Measurements from ENCODE around the gene LYPD6B.

LYPD6B gene

DNA sequence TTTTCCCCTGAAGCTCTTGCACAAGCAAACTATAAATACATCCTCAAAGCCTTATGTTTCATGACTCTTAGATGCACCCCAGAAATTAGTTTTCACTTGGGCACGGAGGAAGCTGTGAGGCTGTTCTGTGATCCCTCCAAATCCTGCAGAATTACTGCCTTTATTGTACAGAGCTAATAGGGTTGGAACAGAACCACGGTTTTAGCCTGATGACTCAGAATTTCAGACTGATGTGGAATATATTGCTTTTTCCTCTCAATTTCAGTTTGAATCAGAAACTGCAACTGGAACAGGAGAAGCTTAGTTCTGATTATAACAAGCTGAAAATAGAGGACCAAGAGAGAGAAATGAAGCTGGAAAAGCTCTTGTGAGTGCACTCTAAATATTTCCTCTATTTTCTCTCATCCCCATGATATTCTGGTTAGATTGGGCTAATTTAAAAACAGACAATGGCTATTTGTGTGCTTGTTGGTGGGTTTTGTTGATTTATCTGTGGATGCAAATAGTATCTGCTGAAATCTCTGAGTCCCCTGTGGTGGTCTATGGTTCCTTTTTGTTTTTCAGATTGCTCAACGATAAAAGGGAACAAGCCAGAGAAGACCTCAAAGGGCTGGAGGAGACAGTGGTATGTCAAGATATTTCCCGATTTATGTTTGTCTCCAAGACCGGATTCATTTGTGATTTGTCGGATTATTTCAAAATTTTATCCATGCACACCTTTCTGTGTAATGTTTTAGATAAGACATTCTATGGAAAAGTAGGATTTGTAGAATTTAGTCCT lies 38.2 kb upstream of the LYPD6B start:
- no peak overlapping the region for H3K9ac ChIP-seq (ENCODE audit: low read length)
- no peak overlapping the region for H3K23ac ChIP-seq (ENCODE audit: low read length)
- peaks cover 16% of the 10 kb centered on the region for H3K4me1 ChIP-seq (ENCODE audit: control insufficient read depth, low read depth, low read length)
- H3K36me3 ChIP-seq (ENCODE audit: control insufficient read depth, insufficient read depth, low read length) = peaks cover 5% of the 10 kb centered on the region
- H2BK5ac ChIP-seq (ENCODE audit: low read length) = peak overlapping the region; percentile 43
- no peak overlapping the region for H3K4me2 ChIP-seq (ENCODE audit: low read length)
- no peak overlapping the region for H3K4me3 ChIP-seq (ENCODE audit: low read length)
- H2BK15ac ChIP-seq (replicated peaks; ENCODE audit: low read depth) = no peak overlapping the region
- H3K79me2 ChIP-seq (ENCODE audit: control insufficient read depth, insufficient read depth, low read length) = no peaks in the 10 kb centered on the region
- H4K8ac ChIP-seq (ENCODE audit: low read depth, low read length) = no peak overlapping the region
- H3K4ac ChIP-seq (ENCODE audit: low read depth, low read length) = peak overlapping the region; percentile 62
- H3K27ac ChIP-seq (ENCODE audit: low read depth, low read length) = no peak overlapping the region
- no peaks in the 10 kb centered on the region for H3K79me1 ChIP-seq (ENCODE audit: low read length)
- H3K56ac ChIP-seq (ENCODE audit: low read length) = peak overlapping the region; percentile 28
- no peak overlapping the region for H2BK120ac ChIP-seq (ENCODE audit: low read depth, low read length)
- no peaks in the 10 kb centered on the region for H3K27me3 ChIP-seq (ENCODE audit: insufficient read depth, low read length, poor library complexity)
- peak; percentile 46 for DNase-seq
- WGBS (ENCODE audit: extremely low coverage, insufficient coverage, low lambda C conversion rate) = no CpG with 5 or more reads among the region's 6 CpGs
- no peak overlapping the region for H3K18ac ChIP-seq (ENCODE audit: low read length)
- H4K5ac ChIP-seq (ENCODE audit: low read length) = no peak overlapping the region
- H2AK5ac ChIP-seq (ENCODE audit: low read length) = no peak overlapping the region

DNA sequence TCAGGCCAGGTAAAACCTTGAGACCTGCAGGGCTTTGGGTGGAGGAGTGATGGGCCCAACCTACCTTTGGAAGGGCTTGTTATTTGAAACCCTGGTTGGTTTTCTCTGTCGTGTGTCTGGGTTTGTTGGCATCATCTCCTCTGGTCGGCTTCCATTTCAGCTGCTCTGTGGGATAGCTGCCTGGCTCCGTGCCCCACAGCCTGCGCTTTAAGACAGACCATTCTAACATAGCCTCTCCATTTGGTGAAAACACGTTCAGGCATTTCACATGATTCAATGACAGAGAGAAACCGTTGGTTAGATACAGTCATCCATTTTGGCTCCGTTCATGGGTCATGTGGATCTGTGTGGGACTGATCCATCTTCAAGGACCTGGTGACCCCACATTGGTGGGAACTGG lies 37.0 kb upstream of the LYPD6B start:
- no peak for DNase-seq
- H3K79me1 ChIP-seq (ENCODE audit: low read length) = no peaks in the 10 kb centered on the region
- H3K27me3 ChIP-seq (ENCODE audit: insufficient read depth, low read length, poor library complexity) = no peaks in the 10 kb centered on the region
- no peak overlapping the region for H2BK15ac ChIP-seq (replicated peaks; ENCODE audit: low read depth)
- no peak overlapping the region for H2BK120ac ChIP-seq (ENCODE audit: low read depth, low read length)
- no peaks in the 10 kb centered on the region for H3K79me2 ChIP-seq (ENCODE audit: control insufficient read depth, insufficient read depth, low read length)
- no peak overlapping the region for H3K27ac ChIP-seq (ENCODE audit: low read depth, low read length)
- H4K5ac ChIP-seq (ENCODE audit: low read length) = no peak overlapping the region
- H3K4ac ChIP-seq (ENCODE audit: low read depth, low read length) = no peak overlapping the region
- no peak overlapping the region for H2AK5ac ChIP-seq (ENCODE audit: low read length)
- no peak overlapping the region for H3K4me2 ChIP-seq (ENCODE audit: low read length)
- H3K23ac ChIP-seq (ENCODE audit: low read length) = no peak overlapping the region
- no peak overlapping the region for H3K18ac ChIP-seq (ENCODE audit: low read length)
- no peak overlapping the region for H4K8ac ChIP-seq (ENCODE audit: low read depth, low read length)
- no peak overlapping the region for H3K9ac ChIP-seq (ENCODE audit: low read length)
- H3K4me1 ChIP-seq (ENCODE audit: control insufficient read depth, low read depth, low read length) = peaks cover 16% of the 10 kb centered on the region
- no peak overlapping the region for H3K4me3 ChIP-seq (ENCODE audit: low read length)
- no CpG with 5 or more reads among the region's 7 CpGs for WGBS (ENCODE audit: extremely low coverage, insufficient coverage, low lambda C conversion rate)
- peak overlapping the region; percentile 22 for H3K56ac ChIP-seq (ENCODE audit: low read length)
- H3K36me3 ChIP-seq (ENCODE audit: control insufficient read depth, insufficient read depth, low read length) = peaks cover 5% of the 10 kb centered on the region
- H2BK5ac ChIP-seq (ENCODE audit: low read length) = peak overlapping the region; percentile 44

DNA sequence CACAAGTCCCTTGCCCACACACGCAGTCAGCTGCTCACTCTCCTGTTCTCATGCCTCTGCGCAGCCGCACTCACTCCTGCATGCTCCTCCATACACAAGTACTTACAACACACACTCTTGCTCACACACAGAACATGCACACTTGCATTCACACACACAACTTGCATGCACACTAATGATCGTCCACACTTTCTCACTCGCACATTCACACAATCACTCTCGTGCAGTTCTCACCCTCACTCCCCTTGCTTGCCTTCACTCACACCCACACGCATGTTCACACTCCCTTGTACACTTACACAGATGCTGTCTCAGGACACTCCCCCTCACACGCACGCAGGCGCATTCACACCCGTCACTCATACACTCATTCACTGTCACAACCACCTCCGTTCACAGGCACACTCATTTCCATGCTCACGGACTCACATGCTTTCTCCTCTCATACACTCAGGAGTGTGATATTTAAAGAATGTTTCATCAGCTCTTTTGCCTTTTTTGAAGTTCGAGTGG lies 36.1 kb upstream of the LYPD6B start:
- H3K18ac ChIP-seq (ENCODE audit: low read length) = no peak overlapping the region
- H3K4me3 ChIP-seq (ENCODE audit: low read length) = no peak overlapping the region
- no peaks in the 10 kb centered on the region for H3K79me2 ChIP-seq (ENCODE audit: control insufficient read depth, insufficient read depth, low read length)
- no peak overlapping the region for H3K27ac ChIP-seq (ENCODE audit: low read depth, low read length)
- no peak overlapping the region for H2BK15ac ChIP-seq (replicated peaks; ENCODE audit: low read depth)
- no peak overlapping the region for H4K8ac ChIP-seq (ENCODE audit: low read depth, low read length)
- H2AK5ac ChIP-seq (ENCODE audit: low read length) = no peak overlapping the region
- H2BK5ac ChIP-seq (ENCODE audit: low read length) = no peak overlapping the region
- WGBS (ENCODE audit: extremely low coverage, insufficient coverage, low lambda C conversion rate) = 100% methylated on average over 3 of the region's 14 CpGs
- no peak overlapping the region for H4K5ac ChIP-seq (ENCODE audit: low read length)
- H2BK120ac ChIP-seq (ENCODE audit: low read depth, low read length) = no peak overlapping the region
- no peak overlapping the region for H3K23ac ChIP-seq (ENCODE audit: low read length)
- no peaks in the 10 kb centered on the region for H3K79me1 ChIP-seq (ENCODE audit: low read length)
- no peak overlapping the region for H3K56ac ChIP-seq (ENCODE audit: low read length)
- peaks cover 16% of the 10 kb centered on the region for H3K4me1 ChIP-seq (ENCODE audit: control insufficient read depth, low read depth, low read length)
- H3K4ac ChIP-seq (ENCODE audit: low read depth, low read length) = no peak overlapping the region
- H3K36me3 ChIP-seq (ENCODE audit: control insufficient read depth, insufficient read depth, low read length) = peaks cover 5% of the 10 kb centered on the region
- DNase-seq = no peak
- H3K4me2 ChIP-seq (ENCODE audit: low read length) = no peak overlapping the region
- H3K27me3 ChIP-seq (ENCODE audit: insufficient read depth, low read length, poor library complexity) = no peaks in the 10 kb centered on the region
- no peak overlapping the region for H3K9ac ChIP-seq (ENCODE audit: low read length)

DNA sequence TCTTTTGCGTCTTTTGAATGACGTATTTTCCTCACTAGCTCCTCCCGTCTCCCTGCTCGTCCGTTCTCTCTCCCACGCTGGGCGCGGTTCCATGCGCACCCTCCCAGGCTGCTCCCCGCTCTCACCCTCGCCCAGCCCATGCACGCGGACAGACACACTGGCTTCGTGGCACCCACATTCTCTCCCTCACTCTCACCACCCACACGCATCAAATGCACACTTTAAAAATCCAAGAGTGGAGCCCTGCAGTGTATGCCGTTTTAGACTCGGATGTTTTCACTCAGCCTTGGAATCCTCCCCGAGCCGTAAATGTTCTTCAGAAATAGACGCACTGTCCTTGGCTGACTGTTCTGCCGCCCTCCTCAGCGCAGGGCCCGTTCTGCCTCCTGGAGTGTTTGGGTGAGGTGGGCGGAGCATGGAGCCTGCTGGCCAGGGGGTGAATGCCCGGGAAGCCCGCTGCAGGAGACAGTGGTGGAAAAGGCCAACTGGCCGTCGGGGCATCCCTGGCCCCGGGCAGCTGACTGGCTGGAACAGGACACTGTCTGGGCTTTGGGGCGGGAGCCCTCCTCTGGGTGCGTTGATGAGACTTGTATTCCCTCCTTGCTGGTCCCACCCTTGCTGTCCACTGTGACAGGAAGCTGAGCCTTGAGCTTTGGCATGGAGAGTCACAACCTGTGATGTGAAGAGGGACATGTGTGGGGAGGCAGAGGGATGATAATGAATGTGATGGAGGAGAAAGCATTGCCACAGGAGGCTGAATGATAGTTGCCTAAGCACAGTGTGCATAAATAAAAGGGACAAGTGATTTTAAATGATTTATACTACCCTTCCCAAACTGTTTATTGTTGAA lies 35.4 kb upstream of the LYPD6B start:
- peaks cover 5% of the 10 kb centered on the region for H3K36me3 ChIP-seq (ENCODE audit: control insufficient read depth, insufficient read depth, low read length)

DNA sequence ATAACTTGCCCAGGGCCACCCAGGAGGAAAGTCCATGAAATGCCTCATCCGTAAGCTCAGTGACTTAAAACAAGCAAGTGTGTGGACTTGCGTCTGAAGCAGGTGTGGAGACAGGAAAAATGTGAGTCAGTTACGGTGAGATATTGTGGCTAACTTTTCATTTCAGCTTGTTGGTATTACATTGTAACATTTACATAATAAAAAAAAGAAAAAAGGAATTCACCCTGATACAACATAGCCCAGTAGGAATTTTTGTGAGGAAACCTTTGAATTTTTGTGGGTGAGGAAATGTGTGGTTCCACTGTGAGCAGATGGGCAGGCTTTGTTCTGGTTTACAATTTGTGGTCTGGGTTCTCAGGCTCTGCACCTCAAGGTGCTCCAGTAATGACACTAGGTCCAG lies 33.7 kb upstream of the LYPD6B start:
- no peak overlapping the region for H3K18ac ChIP-seq (ENCODE audit: low read length)
- H3K79me2 ChIP-seq (ENCODE audit: control insufficient read depth, insufficient read depth, low read length) = no peaks in the 10 kb centered on the region
- H3K23ac ChIP-seq (ENCODE audit: low read length) = no peak overlapping the region
- H2BK15ac ChIP-seq (replicated peaks; ENCODE audit: low read depth) = no peak overlapping the region
- H4K5ac ChIP-seq (ENCODE audit: low read length) = no peak overlapping the region
- no peak overlapping the region for H2BK5ac ChIP-seq (ENCODE audit: low read length)
- DNase-seq = no peak
- H3K36me3 ChIP-seq (ENCODE audit: control insufficient read depth, insufficient read depth, low read length) = peaks cover 5% of the 10 kb centered on the region
- no peak overlapping the region for H2BK120ac ChIP-seq (ENCODE audit: low read depth, low read length)
- no CpG with 5 or more reads among the region's 3 CpGs for WGBS (ENCODE audit: extremely low coverage, insufficient coverage, low lambda C conversion rate)
- H4K8ac ChIP-seq (ENCODE audit: low read depth, low read length) = no peak overlapping the region
- no peak overlapping the region for H3K9ac ChIP-seq (ENCODE audit: low read length)
- H3K4ac ChIP-seq (ENCODE audit: low read depth, low read length) = no peak overlapping the region
- no peak overlapping the region for H3K4me3 ChIP-seq (ENCODE audit: low read length)
- no peak overlapping the region for H3K56ac ChIP-seq (ENCODE audit: low read length)
- H3K79me1 ChIP-seq (ENCODE audit: low read length) = no peaks in the 10 kb centered on the region
- H3K4me2 ChIP-seq (ENCODE audit: low read length) = no peak overlapping the region
- H3K4me1 ChIP-seq (ENCODE audit: control insufficient read depth, low read depth, low read length) = peaks cover 10% of the 10 kb centered on the region
- no peaks in the 10 kb centered on the region for H3K27me3 ChIP-seq (ENCODE audit: insufficient read depth, low read length, poor library complexity)
- H3K27ac ChIP-seq (ENCODE audit: low read depth, low read length) = no peak overlapping the region
- no peak overlapping the region for H2AK5ac ChIP-seq (ENCODE audit: low read length)

More for the DNA sequence above, 35.4 kb upstream of the LYPD6B start:
- Histone ChIP-seq H3K9ac (ENCODE audit: low read length) (no peak overlapping the region), H2BK15ac (replicated peaks; ENCODE audit: low read depth) (no peak overlapping the region), H3K18ac (ENCODE audit: low read length) (no peak overlapping the region), H3K27me3 (ENCODE audit: insufficient read depth, low read length, poor library complexity) (no peaks in the 10 kb centered on the region), H3K79me2 (ENCODE audit: control insufficient read depth, insufficient read depth, low read length) (no peaks in the 10 kb centered on the region), H2BK5ac (ENCODE audit: low read length) (no peak overlapping the region), H3K27ac (ENCODE audit: low read depth, low read length) (no peak overlapping the region), H4K5ac (ENCODE audit: low read length) (no peak overlapping the region), H3K4me2 (ENCODE audit: low read length) (no peak overlapping the region), H3K56ac (ENCODE audit: low read length) (no peak overlapping the region), H3K4ac (ENCODE audit: low read depth, low read length) (no peak overlapping the region), H3K23ac (ENCODE audit: low read length) (no peak overlapping the region), H2BK120ac (ENCODE audit: low read depth, low read length) (no peak overlapping the region), H3K79me1 (ENCODE audit: low read length) (no peaks in the 10 kb centered on the region), H2AK5ac (ENCODE audit: low read length) (no peak overlapping the region), H3K4me1 (ENCODE audit: control insufficient read depth, low read depth, low read length) (peaks cover 16% of the 10 kb centered on the region), H3K4me3 (ENCODE audit: low read length) (no peak overlapping the region), H4K8ac (ENCODE audit: low read depth, low read length) (no peak overlapping the region)
- no peak for DNase-seq
- no CpG with 5 or more reads among the region's 31 CpGs for WGBS (ENCODE audit: extremely low coverage, insufficient coverage, low lambda C conversion rate)
